Mesodermal cell (in vitro differentiated cells): ENCODE data around the gene SS18L1.

Experiments
- H3K27ac ChIP-seq: 2 replicates; pipeline ENCODE4 v1.7.0; 2013; ENCODE audit warnings: mild to moderate bottlenecking, low read depth, low read length, moderate library complexity; ENCODE audit not compliant: severe bottlenecking
- H3K36me3 ChIP-seq: 2 replicates; pipeline ENCODE4 v1.7.1; 2013; ENCODE audit warnings: mild to moderate bottlenecking, low read length, moderate library complexity; ENCODE audit not compliant: control insufficient read depth, insufficient read depth
- H3K4me1 ChIP-seq: one replicate; pipeline ENCODE4 v1.7.1; 2013; ENCODE audit warnings: mild to moderate bottlenecking, low read length; ENCODE audit not compliant: insufficient read depth, control insufficient read depth, poor library complexity, severe bottlenecking
- H3K4me3 ChIP-seq: 2 replicates; pipeline ENCODE4 v1.7.0; 2013; ENCODE audit warnings: low read length, control low read depth, mild to moderate bottlenecking; ENCODE audit not compliant: insufficient read depth, poor library complexity, severe bottlenecking; ENCODE audit errors: extremely low read depth
- H3K9me3 ChIP-seq: 2 replicates; pipeline ENCODE4 v1.7.1; 2013; ENCODE audit warnings: mild to moderate bottlenecking, low read length, moderate library complexity; ENCODE audit not compliant: control insufficient read depth
- WGBS, 2 experiments: methylation state at CpG; one replicate each; pipeline ENCODE4 v1.1.5; 2013; ENCODE audit warnings: missing lambda C conversion rate in 2 of 2; ENCODE audit not compliant: insufficient coverage in 2 of 2; 5-methylcytosine and 5-hydroxymethylcytosine counted together

Gene SS18L1

DNA sequence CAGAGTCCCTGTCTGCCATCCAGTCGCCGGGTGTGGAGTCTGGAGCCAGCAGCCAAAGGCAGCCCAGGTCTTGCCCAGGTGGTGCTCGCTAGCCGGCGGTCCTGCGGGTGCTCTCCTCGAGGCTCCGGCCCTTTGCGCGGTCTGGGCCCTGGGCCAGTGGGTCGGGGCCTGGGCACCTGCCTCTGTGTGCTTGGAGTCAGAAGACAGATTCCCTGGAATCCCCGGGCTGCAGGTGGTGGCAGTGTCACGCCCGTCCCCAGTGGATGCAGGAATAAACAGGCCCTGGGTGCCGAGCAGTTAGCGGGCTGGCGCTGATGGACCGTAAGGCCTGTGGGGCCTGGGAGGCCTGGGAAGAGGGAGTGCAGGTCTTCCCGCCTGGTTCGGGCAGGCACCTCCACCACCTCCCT, 5.3 kb downstream of the SS18L1 start:
- Histone ChIP-seq H3K36me3 (peaks cover 49% of the 10 kb centered on the region), H3K4me1 (peaks cover 28% of the 10 kb centered on the region), H3K4me3 (no peak overlapping the region), H3K27ac (peak overlapping the region; percentile 37), H3K9me3 (peaks cover 5% of the 10 kb centered on the region)
- 85 to 94% methylated on average over 11 to 18 of the region's 20 CpGs for WGBS, 2 experiments

DNA sequence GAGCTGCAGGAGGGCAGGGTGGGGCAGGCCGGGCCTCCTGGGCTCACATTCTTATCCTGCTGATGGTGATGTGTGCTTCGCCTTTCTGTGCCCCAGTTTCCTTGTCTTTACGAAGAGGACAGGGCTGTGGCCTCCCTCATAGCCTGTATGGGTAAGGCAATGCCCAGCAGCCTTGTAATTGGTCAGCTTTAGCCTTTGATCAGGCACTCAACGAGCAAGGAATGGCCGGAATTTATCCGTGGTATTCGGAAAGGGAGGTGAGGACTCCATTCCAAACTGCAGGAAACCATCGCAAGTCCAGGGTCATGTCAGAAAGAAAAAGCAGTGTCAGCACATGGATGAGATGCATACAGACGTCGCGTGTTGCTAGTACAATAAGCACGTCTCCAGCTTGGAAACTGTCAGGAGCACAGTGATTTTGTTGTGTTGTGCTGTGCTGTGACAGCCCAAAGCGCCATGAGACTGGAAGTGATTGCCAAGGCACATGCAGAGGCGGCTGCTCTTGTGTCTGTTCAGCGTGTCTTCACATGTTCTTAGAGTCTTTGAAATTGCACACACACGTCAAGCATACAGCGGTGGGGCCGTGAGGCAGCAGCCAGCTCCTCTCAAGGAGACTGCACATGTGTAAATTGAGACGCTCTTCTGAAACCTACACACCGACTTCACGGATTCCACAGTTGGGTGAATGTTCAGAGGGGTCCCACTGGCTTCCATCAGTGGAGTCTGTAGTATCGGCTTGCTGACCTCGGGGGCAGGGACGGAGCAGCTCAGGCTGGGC, 6.2 kb downstream of the SS18L1 start:
- 72 to 77% methylated on average over 22 to 24 of the region's 24 CpGs for whole genome bisulfite sequencing, 2 experiments
- H3K4me3 ChIP-seq: no peak overlapping the region
- H3K36me3 ChIP-seq: peaks cover 57% of the 10 kb centered on the region
- peak overlapping the region; percentile 37 for H3K27ac ChIP-seq
- H3K4me1 ChIP-seq: peaks cover 25% of the 10 kb centered on the region
- H3K9me3 ChIP-seq: peaks cover 5% of the 10 kb centered on the region

DNA sequence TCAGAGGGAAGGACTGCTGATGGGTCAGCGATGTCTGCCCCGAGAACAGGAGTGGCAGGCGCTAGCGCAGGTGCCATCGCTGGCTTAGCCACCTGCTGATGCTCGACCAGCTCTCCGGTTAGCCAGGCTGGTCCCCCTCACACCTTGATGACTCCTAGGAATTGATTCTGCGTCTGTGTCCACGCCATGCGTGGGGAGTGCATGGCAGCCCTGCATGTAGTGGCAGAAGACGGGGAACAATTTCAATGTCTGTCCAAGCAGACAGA, 6.7 kb downstream of the SS18L1 start:
- Histone ChIP-seq H3K9me3 (peaks cover 5% of the 10 kb centered on the region), H3K36me3 (peaks cover 57% of the 10 kb centered on the region), H3K4me1 (peaks cover 20% of the 10 kb centered on the region), H3K4me3 (no peak overlapping the region), H3K27ac (no peak overlapping the region)
- WGBS, 2 experiments: 97% methylated on average over 11 of the region's 11 CpGs

DNA sequence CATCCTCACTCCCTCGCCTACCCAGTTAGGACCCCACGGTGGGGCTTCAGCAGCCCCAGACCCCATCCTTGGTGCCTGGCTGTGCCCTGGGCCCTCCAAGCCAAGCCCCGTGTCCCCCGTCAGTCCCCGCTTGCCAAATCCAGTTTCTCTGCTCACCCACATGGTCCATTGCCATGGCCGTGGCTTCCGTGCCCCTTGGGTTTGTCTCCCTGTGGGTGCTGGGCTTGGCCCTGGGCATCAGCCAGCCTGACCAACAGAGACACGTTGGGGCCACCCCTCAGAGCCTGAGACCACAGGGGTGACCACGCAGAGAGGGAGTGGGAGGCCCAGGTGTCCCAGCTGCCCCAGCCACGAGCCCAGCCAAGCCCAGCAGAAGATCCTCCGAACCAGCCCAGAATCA, 7.7 kb downstream of the SS18L1 start:
- WGBS, 2 experiments: 97 to 98% methylated on average over 11 of the region's 11 CpGs
- Histone ChIP-seq H3K27ac (no peak overlapping the region), H3K9me3 (peaks cover 5% of the 10 kb centered on the region), H3K4me3 (no peak overlapping the region), H3K4me1 (peaks cover 23% of the 10 kb centered on the region), H3K36me3 (peaks cover 49% of the 10 kb centered on the region)

DNA sequence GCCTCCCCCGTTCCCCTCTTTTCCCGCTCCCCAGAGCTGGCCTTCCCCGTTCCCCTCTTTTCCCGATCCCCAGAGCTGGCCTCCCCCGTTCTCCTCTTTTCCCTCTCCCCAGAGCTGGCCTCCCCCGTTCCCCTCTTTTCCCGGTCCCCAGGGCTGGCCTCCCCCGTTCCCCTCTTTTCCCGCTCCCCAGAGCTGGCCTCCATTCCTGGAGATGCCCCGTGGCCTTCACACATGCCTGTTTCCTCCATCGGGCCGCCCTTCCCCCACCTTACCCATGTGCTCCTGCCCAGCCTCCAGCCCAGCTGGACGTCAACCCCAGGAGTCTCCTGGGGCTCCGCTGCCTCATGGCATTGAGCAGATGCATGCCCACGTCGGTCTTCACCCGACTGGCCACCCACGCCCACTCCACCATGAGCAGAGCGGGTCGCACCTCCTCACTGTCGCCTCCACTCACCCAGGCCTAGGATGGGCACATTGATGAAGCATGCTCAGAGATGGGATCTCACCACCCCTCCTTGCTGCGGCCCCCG, 8.3 kb downstream of the SS18L1 start:
- peaks cover 23% of the 10 kb centered on the region for H3K4me1 ChIP-seq
- 92% methylated on average over 15 to 22 of the region's 23 CpGs for WGBS, 2 experiments

DNA sequence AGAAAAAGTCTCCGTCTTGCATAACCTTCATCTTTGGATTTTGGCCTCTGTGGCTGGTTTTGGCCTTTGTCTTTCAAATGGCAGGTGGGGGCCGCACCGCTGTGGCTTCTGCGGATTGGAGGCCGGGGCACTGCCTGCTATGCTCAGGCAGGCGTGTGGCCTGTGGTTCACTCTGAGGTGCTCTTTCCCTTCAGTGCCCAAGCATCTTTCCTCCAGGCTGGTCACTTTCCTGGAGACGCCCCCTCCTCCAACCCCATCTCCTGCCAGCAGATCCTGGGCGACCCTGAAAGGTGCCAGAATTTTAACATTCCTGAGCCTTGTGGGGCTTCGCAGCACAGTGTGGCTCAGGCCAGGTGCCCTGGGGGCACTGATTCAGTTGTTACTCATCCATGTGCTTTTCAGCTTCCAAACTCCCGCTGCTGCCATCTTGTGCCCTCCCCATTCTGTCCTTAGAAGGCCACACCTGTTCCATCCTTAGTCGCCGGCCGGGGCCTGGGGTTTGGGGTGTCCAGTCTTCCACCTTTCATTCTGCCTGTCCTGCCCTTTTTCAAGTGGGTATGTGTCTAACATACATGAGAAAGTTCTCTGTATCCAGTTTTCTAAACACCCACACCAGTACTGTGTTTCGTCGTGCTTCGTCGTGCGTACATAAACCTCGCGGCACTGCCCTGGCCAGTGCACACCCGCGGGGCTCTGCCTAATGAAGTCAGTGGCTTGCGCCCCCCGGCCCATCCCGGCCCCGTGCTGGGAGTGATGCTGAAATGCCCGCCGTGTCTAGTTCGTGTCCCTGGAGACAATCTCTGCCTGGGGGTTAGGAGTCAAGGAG, 12.1 kb downstream of the SS18L1 start:
- peaks cover 13% of the 10 kb centered on the region for H3K4me1 ChIP-seq
- no peak overlapping the region for H3K4me3 ChIP-seq
- H3K9me3 ChIP-seq: peaks cover 5% of the 10 kb centered on the region
- H3K36me3 ChIP-seq: peaks cover 53% of the 10 kb centered on the region
- no peak overlapping the region for H3K27ac ChIP-seq
- WGBS, 2 experiments: 86 to 89% methylated on average over 24 to 26 of the region's 29 CpGs

More for the DNA sequence above, 8.3 kb downstream of the SS18L1 start:
- Histone ChIP-seq H3K36me3 (peaks cover 47% of the 10 kb centered on the region), H3K27ac (no peak overlapping the region), H3K9me3 (peaks cover 5% of the 10 kb centered on the region), H3K4me3 (no peak overlapping the region)

DNA sequence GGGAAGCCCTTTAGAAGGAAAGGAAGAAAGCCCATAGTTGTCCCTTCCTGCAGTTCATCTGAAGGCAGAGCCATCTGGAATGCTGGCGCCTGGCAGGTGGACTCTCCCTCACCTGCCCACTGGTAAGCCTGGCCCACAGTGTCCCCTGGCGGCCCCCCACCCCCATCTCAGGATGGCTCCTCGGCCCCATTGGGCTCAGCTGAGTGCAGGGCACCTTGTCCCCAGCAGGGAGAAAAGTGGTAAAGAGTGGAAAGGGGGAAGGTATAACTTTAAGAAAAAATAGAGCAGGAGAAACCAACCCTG, 12.6 kb downstream of the SS18L1 start:
- 100% methylated on average over 1 of the region's 3 CpGs; no CpG with 5 or more reads in 1 of the 2 experiments for WGBS, 2 experiments
- H3K4me3 ChIP-seq: no peak overlapping the region
- peaks cover 5% of the 10 kb centered on the region for H3K9me3 ChIP-seq
- H3K27ac ChIP-seq: no peak overlapping the region
- peaks cover 53% of the 10 kb centered on the region for H3K36me3 ChIP-seq
- peaks cover 18% of the 10 kb centered on the region for H3K4me1 ChIP-seq

DNA sequence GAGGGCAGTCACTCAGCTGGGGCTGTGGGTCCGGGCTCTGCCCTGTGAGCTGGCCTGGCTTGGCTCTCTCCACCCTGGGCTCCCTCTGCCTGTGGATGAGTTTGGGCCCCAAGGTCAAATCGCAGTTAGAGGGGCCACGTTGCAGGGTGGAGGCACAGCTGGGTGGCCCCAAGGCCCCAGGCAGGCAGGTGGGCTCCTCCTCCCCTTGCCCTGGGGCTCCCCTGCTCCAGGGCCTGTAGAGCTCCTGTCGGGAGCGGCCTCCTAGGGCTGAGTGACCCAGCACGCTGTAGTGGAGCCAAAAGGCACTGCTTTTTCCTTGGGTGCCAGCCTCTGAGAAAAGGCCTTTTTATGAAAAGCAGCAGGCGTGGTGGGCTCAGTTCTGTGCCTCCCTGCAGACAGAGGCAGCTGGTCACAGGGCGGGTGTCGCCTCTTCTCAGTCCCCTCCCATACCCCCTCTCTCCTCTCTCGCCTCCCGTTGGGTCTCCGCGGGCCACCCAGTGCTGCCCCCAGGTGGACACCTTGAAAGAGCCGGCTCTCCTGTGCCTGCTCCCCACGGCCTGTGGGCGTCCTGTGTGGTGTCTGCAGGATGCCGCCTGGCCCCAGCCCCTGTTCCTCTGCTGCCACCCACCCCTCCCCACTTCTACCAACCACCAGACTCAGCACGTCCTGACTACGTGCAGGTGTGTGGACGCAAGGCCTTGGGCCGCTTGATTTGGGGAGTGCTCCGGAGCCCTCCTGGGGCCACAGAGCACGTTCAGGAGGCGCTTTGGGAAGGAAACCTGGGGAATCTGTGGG, 13.2 kb downstream of the SS18L1 start:
- Histone ChIP-seq H3K9me3 (peaks cover 5% of the 10 kb centered on the region), H3K4me3 (no peak overlapping the region), H3K36me3 (peaks cover 54% of the 10 kb centered on the region), H3K27ac (no peak overlapping the region), H3K4me1 (peaks cover 22% of the 10 kb centered on the region)
- 54 to 61% methylated on average over 19 to 22 of the region's 24 CpGs for WGBS, 2 experiments

DNA sequence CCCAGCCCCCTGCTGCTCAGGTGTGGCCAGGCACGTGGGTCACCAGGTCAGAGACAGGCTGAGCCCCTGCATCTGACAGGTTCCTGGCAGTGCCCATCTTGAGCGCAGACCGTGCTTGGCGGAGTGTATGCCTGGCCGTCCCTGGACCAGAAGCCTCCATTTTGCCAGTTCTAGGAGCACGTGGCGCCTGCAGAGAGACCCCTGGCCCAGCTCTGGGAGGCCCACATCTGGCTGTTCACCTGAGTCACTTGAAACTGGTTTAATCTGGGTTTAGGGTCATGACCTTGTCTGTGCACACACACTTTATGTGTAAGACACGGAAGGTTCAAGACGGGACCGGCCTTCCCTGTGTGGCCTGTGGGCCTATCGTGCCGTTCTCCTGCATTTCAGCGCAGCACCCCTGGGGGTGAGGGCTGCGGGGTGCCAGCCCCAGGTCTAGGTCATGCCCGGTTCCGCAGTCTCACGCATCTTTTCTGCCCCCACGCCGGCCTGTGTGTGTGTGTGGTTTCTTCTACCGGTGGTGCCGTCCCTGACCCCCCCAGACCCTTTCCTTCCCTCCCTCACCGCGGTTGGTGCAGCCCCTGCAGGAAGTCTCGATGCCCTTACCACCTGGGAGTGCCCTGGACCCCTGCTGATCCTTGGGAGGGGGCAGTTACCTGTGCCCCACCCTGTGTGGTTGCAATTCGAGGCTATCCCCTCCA, 14.0 kb downstream of the SS18L1 start:
- H3K4me3 ChIP-seq: no peak overlapping the region
- 93 to 96% methylated on average over 9 to 14 of the region's 25 CpGs for WGBS, 2 experiments
- no peak overlapping the region for H3K27ac ChIP-seq
- H3K4me1 ChIP-seq: peaks cover 23% of the 10 kb centered on the region
- H3K9me3 ChIP-seq: peaks cover 5% of the 10 kb centered on the region
- peaks cover 51% of the 10 kb centered on the region for H3K36me3 ChIP-seq

DNA sequence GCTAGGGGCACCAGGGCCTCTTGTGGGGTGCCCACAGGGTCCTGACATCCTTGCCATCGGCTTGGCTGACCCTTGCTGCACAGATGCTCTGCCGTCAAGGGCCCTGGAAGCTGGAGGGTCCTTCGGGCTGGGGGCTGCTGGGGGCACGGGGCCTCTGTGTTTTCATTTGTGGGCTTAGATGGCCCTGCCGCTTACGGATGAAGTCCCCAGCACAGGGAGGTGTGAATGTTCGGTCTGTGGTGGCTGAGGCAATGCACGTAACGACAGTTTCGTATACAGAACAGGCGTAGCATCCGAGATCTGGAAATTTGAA, 14.5 kb downstream of the SS18L1 start:
- H3K9me3 ChIP-seq: peaks cover 4% of the 10 kb centered on the region
- WGBS, 2 experiments: 97% methylated on average over 11 to 12 of the region's 12 CpGs
- no peak overlapping the region for H3K4me3 ChIP-seq
- H3K36me3 ChIP-seq: peaks cover 51% of the 10 kb centered on the region
- no peak overlapping the region for H3K27ac ChIP-seq
- H3K4me1 ChIP-seq: peaks cover 23% of the 10 kb centered on the region
